Loucy (cell line): ENCODE measurements around the gene AVPR2.

Experiments
- H2AFZ ChIP-seq: fragments of 200-600 bp; sonication (generic); 2 replicates; pipeline ENCODE4 v1.6.0; 2016; ENCODE audit warnings: antibody characterized with exemption, mild to moderate bottlenecking, low read length, moderate library complexity
- H3F3A ChIP-seq: fragments of 200-600 bp; 2 replicates; pipeline ENCODE4 v1.6.0; 2016; ENCODE audit warnings: antibody characterized with exemption, low read depth, mild to moderate bottlenecking
- H3K27me3 ChIP-seq: fragments of 200-600 bp; sonication (generic); 2 replicates; pipeline ENCODE4 v1.6.1; 2014; ENCODE audit warnings: low read length, mild to moderate bottlenecking; ENCODE audit not compliant: insufficient read depth, poor library complexity, severe bottlenecking
- H3K36me3 ChIP-seq: fragments of 200-600 bp; sonication (generic); 2 replicates; pipeline ENCODE4 v1.6.1; 2016; ENCODE audit warnings: low read length; ENCODE audit not compliant: insufficient read depth
- H3K4me1 ChIP-seq: fragments of 200-600 bp; sonication (generic); 2 replicates; pipeline ENCODE4 v1.5.1; 2014; ENCODE audit warnings: low read length, mild to moderate bottlenecking; ENCODE audit not compliant: insufficient read depth, poor library complexity, severe bottlenecking
- H3K4me2 ChIP-seq: fragments of 200-600 bp; sonication (generic); 2 replicates; pipeline ENCODE4 v1.6.0; 2014; ENCODE audit warnings: antibody characterized with exemption, low read length, low read depth, mild to moderate bottlenecking; ENCODE audit not compliant: poor library complexity, severe bottlenecking
- H3K4me3 ChIP-seq: fragments of 200-600 bp; sonication (generic); 2 replicates; pipeline ENCODE4 v1.5.1; 2014; ENCODE audit warnings: low read length, mild to moderate bottlenecking, mixed read lengths; ENCODE audit not compliant: poor library complexity, severe bottlenecking
- H3K79me2 ChIP-seq: fragments of 200-600 bp; sonication (generic); 2 replicates; pipeline ENCODE4 v1.6.1; 2014; ENCODE audit warnings: low read length; ENCODE audit not compliant: insufficient read depth
- H3K9ac ChIP-seq: fragments of 200-600 bp; sonication (generic); 2 replicates; pipeline ENCODE4 v1.6.0; 2014; ENCODE audit warnings: mild to moderate bottlenecking, low read depth, low read length, moderate library complexity; ENCODE audit not compliant: poor library complexity, severe bottlenecking
- H3K9me2 ChIP-seq: fragments of 200-600 bp; sonication (generic); replicated peaks from 2 replicates; pipeline ENCODE4 v1.6.1; 2016; ENCODE audit warnings: low read depth, low read length, mixed read lengths
- H3K9me3 ChIP-seq: fragments of 200-600 bp; sonication (generic); 2 replicates; pipeline ENCODE4 v1.6.1; 2014; ENCODE audit warnings: mild to moderate bottlenecking, antibody characterized with exemption, low read length, low read depth; ENCODE audit not compliant: insufficient read depth
- H4K20me1 ChIP-seq: fragments of 200-600 bp; sonication (generic); 2 replicates; pipeline ENCODE4 v1.6.0; 2014; ENCODE audit warnings: antibody characterized with exemption, low read length, mild to moderate bottlenecking; ENCODE audit not compliant: insufficient read depth, poor library complexity, severe bottlenecking
- EZH2phosphoT487 ChIP-seq: fragments of 200-600 bp; IDR thresholded peaks from 2 replicates; pipeline ENCODE4 v1.6.1; 2018; ENCODE audit warnings: antibody characterized with exemption, mild to moderate bottlenecking, moderate library complexity, borderline replicate concordance
- TF ChIP-seq, protein P1 (sequence below): fragments of 200-600 bp; sonication (generic); conservative IDR thresholded peaks from 2 replicates; pipeline ENCODE4 v1.5.1; 2014; ENCODE audit warnings: mild to moderate bottlenecking, antibody characterized with exemption, low read length

The AVPR2 gene

DNA sequence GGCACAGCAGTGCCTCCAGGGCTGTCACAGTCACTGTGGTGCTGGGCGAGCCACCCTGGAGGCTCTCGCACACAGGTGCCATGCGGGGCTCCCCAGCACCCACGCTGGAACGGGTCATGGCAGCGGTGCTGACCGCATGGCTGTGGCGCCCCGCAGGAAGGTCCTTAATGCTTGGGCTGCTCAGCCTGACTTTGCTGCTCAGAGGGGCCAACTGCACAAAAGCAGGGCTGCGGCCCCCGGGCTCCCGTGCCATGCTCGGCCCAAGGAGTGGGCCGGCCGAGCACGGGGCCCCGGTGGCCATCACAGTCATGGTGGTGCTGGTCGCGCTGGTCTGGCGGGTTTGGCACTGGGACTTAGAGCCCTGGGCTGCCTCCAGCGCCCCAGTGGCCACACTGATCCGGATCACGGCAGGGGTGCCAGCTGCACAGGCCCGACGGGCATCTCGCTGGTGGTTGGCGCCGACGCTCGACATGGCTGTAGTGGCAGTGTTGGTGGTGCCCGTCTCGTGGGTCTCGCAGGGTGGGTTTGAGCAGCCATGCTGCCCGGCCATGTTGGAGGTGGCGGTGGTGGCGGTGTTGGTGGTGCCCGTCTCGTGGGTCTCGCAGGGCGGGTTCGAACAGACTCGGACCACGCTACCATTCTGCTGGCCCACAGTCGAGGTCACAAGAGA is 50.2 kb downstream of the AVPR2 start:
- no peaks in the 10 kb centered on the region for H3K9me2 ChIP-seq
- peaks cover 5% of the 10 kb centered on the region for H4K20me1 ChIP-seq
- TF ChIP-seq, protein P1, sequence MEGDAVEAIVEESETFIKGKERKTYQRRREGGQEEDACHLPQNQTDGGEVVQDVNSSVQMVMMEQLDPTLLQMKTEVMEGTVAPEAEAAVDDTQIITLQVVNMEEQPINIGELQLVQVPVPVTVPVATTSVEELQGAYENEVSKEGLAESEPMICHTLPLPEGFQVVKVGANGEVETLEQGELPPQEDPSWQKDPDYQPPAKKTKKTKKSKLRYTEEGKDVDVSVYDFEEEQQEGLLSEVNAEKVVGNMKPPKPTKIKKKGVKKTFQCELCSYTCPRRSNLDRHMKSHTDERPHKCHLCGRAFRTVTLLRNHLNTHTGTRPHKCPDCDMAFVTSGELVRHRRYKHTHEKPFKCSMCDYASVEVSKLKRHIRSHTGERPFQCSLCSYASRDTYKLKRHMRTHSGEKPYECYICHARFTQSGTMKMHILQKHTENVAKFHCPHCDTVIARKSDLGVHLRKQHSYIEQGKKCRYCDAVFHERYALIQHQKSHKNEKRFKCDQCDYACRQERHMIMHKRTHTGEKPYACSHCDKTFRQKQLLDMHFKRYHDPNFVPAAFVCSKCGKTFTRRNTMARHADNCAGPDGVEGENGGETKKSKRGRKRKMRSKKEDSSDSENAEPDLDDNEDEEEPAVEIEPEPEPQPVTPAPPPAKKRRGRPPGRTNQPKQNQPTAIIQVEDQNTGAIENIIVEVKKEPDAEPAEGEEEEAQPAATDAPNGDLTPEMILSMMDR, result no peak
- no peak for TF ChIP-seq EZH2phosphoT487
- H2AFZ ChIP-seq, result no peak overlapping the region
- H3K4me1 ChIP-seq, result no peaks in the 10 kb centered on the region
- H3K4me2 ChIP-seq, result no peak overlapping the region
- peaks cover 100% of the 10 kb centered on the region; the same call in 1 of the 2 replicates for H3K36me3 ChIP-seq
- no peaks in the 10 kb centered on the region for H3F3A ChIP-seq
- no peaks in the 10 kb centered on the region for H3K9me3 ChIP-seq
- H3K79me2 ChIP-seq, result no peaks in the 10 kb centered on the region
- no peak overlapping the region for H3K9ac ChIP-seq
- H3K27me3 ChIP-seq, result no peaks in the 10 kb centered on the region
- H3K4me3 ChIP-seq, result no peak overlapping the region

DNA sequence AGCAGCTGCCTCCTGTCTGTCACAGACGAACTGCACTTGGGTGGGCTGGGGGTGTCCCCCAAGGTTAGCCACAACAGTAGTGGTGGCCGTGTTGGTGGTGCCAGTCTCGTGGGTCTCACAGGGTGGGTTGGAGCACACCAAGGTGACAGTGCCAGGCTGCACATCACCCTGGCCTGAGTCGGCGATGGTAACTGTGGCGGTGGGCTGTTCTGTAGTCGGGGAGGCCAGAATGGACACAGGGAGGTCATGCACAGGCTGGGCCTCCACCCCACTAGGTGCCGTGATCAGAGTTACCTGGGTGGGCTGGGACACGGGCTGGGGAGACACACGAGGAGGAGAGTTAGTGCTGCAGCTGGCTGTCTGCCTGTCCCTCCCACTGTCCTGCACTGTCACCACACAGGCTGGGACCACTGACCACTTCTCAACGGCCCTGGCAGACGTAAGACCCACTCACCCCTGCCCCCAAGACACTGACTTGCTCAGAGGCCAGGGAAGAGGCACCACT is 50.8 kb downstream of the AVPR2 start:
- H2AFZ ChIP-seq, result no peak overlapping the region
- H3K9ac ChIP-seq, result no peak overlapping the region
- no peaks in the 10 kb centered on the region for H3K4me1 ChIP-seq
- H3K79me2 ChIP-seq, result no peaks in the 10 kb centered on the region
- no peak overlapping the region for H3K4me2 ChIP-seq
- H3K4me3 ChIP-seq, result no peak overlapping the region
- H3K36me3 ChIP-seq, result peaks cover 100% of the 10 kb centered on the region; the same call in 1 of the 2 replicates
- TF ChIP-seq, protein P1, result no peak
- TF ChIP-seq EZH2phosphoT487, result no peak
- H3F3A ChIP-seq, result no peaks in the 10 kb centered on the region
- H3K27me3 ChIP-seq, result no peaks in the 10 kb centered on the region
- H3K9me3 ChIP-seq, result no peaks in the 10 kb centered on the region
- H4K20me1 ChIP-seq, result peaks cover 5% of the 10 kb centered on the region
- H3K9me2 ChIP-seq, result no peaks in the 10 kb centered on the region

DNA sequence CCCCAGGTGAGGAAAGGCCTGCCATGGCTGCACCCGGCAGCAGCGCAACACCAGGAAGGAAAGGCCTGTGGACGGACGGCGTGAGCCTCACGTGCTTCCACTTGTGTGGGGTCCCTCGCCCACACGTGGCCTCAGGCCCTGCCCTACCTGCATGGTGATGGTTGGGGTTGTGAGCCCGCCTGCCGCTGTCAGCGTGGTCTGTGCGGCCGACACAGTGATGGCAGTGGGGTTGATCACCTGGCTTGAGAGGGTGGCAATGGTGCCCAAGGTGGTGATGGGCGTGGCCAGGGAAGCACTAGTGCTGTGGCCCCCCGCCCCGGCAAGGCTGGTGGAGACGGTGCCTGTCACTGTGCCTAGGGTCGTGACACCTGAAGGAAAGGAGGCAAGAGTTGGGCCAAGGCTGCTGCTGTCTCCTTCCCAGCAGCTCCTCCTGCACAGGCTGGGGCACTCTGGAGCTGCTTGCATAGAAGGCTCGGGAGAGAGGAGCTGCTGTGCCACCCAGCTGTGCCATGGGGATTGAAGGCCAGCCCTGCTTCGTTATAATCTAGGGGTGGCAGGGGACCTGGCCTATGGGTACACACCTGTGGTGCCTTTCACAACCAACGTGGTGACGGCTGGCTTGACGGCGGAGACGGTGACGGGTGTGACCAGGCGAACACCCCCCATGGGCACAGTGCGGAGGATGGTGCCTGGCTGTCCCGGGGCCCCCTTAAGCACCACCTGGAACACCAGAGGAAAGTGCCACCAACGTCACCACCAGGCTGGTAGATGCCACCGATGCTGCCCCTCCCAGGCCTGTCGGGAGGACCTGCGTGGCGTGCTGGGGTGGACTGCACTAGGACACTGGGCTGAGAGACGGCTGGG is 51.8 kb downstream of the AVPR2 start:
- H3F3A ChIP-seq, result no peaks in the 10 kb centered on the region
- no peak overlapping the region for H3K9ac ChIP-seq
- H3K4me3 ChIP-seq, result no peak overlapping the region
- no peaks in the 10 kb centered on the region for H3K9me2 ChIP-seq
- peaks cover 4% of the 10 kb centered on the region; the same call in 1 of the 2 replicates for H3K79me2 ChIP-seq
- H4K20me1 ChIP-seq, result peaks cover 9% of the 10 kb centered on the region
- no peaks in the 10 kb centered on the region for H3K4me1 ChIP-seq
- no peak overlapping the region for H2AFZ ChIP-seq
- TF ChIP-seq, protein P1, result no peak
- TF ChIP-seq EZH2phosphoT487, result no peak
- H3K36me3 ChIP-seq, result peaks cover 100% of the 10 kb centered on the region; the same call in 1 of the 2 replicates
- H3K9me3 ChIP-seq, result no peaks in the 10 kb centered on the region
- no peaks in the 10 kb centered on the region for H3K27me3 ChIP-seq
- no peak overlapping the region for H3K4me2 ChIP-seq
